Common myeloid progenitor, CD34-positive (primary cell): ENCODE data around the gene APP.

Experiments
- CTCF ChIA-PET: fragments of 350-600 bp; sonication (Branson Sonifier 250); formaldehyde crosslinking; loops from one replicate; lab custom pipeline; 2021; ENCODE audit warnings: antibody characterized with exemption; lab: Charles Lee
- POLR2A ChIA-PET: fragments of 350-600 bp; sonication (Branson Sonifier 250); formaldehyde crosslinking; loops from one replicate; lab custom pipeline; 2021; ENCODE audit warnings: antibody characterized with exemption; lab: Charles Lee
- DNase-seq, 3 donors: peaks; one replicate each; pipeline versions ENCODE4 v3.0.0 to v3.0.0-alpha.2; 2013
- H3K27ac ChIP-seq, 2 experiments: 1 replicate in 1 of 2; 2 replicates in 1 of 2; pipeline ENCODE4 v1.7.0; 2013; ENCODE audit warnings: inconsistent platforms in 2 of 2, low read length in 2 of 2, mild to moderate bottlenecking in 2 of 2, low read depth in 1 of 2, moderate library complexity in 1 of 2; ENCODE audit not compliant: severe bottlenecking in 2 of 2, insufficient read depth in 1 of 2, poor library complexity in 1 of 2
- H3K27me3 ChIP-seq, 5 experiments: replicated peaks in 2 of 5; 1 replicate in 3 of 5; 2 replicates in 2 of 5; pipeline versions ENCODE4 v1.6.1 to v1.7.0; 2013; ENCODE audit warnings: low read length in 4 of 5, mild to moderate bottlenecking in 2 of 5, moderate library complexity in 2 of 5, inconsistent platforms in 1 of 5; ENCODE audit not compliant: insufficient read depth in 5 of 5, control insufficient read depth in 4 of 5
- H3K36me3 ChIP-seq, 4 experiments: 1 replicate in 2 of 4; 2 replicates in 2 of 4; pipeline versions ENCODE4 v1.6.1 to v1.7.0; 2013; ENCODE audit warnings: low read length in 3 of 4, control low read depth in 1 of 4, mild to moderate bottlenecking in 1 of 4; ENCODE audit not compliant: control insufficient read depth in 4 of 4, insufficient read depth in 4 of 4
- H3K4me1 ChIP-seq, 4 experiments: 1 replicate in 3 of 4; 2 replicates in 1 of 4; pipeline versions ENCODE4 v1.6.1 to v1.7.1; 2013; ENCODE audit warnings: low read length in 3 of 4, mild to moderate bottlenecking in 3 of 4, control low read depth in 1 of 4, inconsistent platforms in 1 of 4, moderate library complexity in 1 of 4; ENCODE audit not compliant: control insufficient read depth in 4 of 4, insufficient read depth in 4 of 4; ENCODE audit errors: control extremely low read depth in 1 of 4
- H3K4me3 ChIP-seq, 7 experiments: 1 replicate in 4 of 7; 2 replicates in 3 of 7; pipeline versions ENCODE4 v1.5.1 to v1.7.0; 2013; ENCODE audit warnings: mild to moderate bottlenecking in 7 of 7, low read length in 6 of 7, moderate library complexity in 6 of 7, inconsistent platforms in 2 of 7, low read depth in 2 of 7, control low read depth in 1 of 7; ENCODE audit not compliant: insufficient read depth in 4 of 7, control insufficient read depth in 1 of 7; ENCODE audit errors: extremely low read depth in 1 of 7
- H3K9me3 ChIP-seq, 5 experiments: 1 replicate in 4 of 5; 2 replicates in 1 of 5; pipeline versions ENCODE4 v1.6.1 to v1.7.1; 2013; ENCODE audit warnings: low read length in 4 of 5, mild to moderate bottlenecking in 2 of 5, inconsistent platforms in 1 of 5, low read depth in 1 of 5, moderate library complexity in 1 of 5; ENCODE audit not compliant: control insufficient read depth in 4 of 5, insufficient read depth in 2 of 5; ENCODE audit errors: control extremely low read depth in 1 of 5
- WGBS: methylation state at CpG from one replicate; pipeline ENCODE4 v1.1.5; 2013; ENCODE audit not compliant: insufficient coverage; 5-methylcytosine and 5-hydroxymethylcytosine counted together

The APP gene

DNA sequence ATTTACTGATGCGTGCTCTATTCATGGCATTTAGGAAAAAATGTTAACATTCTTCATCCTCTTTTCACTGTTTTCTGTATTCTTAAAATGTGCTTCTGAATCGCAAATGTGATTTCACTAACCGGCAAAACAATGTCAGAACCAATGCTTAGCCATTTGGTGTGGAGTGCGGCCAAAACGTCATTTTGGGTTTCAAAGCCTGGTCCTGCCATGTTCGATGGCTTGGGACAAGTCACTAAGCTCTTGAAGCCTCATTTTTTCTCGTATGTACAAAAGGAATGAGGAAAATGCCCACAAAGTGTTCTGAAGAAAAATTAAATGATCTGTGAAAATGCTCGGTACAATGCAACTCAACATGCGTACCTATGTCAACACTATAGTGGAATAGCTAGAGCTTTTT is 175.3 kb downstream of the APP start:
- DNase-seq, result no peak
- ChIA-PET CTCF (interaction anchor here (1.2 to 1.4 kb wide), 3 partner anchors 8 to 99 kb away, joined by 3 to 6 read pairs (median 3); no protein-coding TSS in a partner anchor), POLR2A (no interaction called here)
- 99% methylated on average over 8 of the region's 9 CpGs for WGBS
- Histone ChIP-seq H3K4me1 (peaks cover 0 to 5% (median 2%) of the 10 kb centered on the region in 4 experiments), H3K4me3 (no peak overlapping the region), H3K36me3 (peaks cover 2 to 48% (median 14%) of the 10 kb centered on the region in 4 experiments), H3K27me3 (no peaks in the 10 kb centered on the region), H3K27ac (no peak overlapping the region), H3K9me3 (no peaks in the 10 kb centered on the region)

GRCh38 chr21:25994758-25995163 is 175.8 kb downstream of the APP start:
- Histone ChIP-seq H3K9me3 (no peaks in the 10 kb centered on the region), H3K27ac (no peak overlapping the region), H3K4me1 (peaks cover 0 to 3% (median under 1%) of the 10 kb centered on the region in 4 experiments), H3K36me3 (peaks cover 2 to 45% (median 12%) of the 10 kb centered on the region in 4 experiments), H3K27me3 (no peaks in the 10 kb centered on the region), H3K4me3 (no peak overlapping the region)
- no CpG with 5 or more reads among the region's 1 CpG for WGBS
- ChIA-PET POLR2A (no interaction called here), CTCF (interaction anchor here (1.2 to 1.4 kb wide), 3 partner anchors 8 to 98 kb away, joined by 3 to 6 read pairs (median 3); no protein-coding TSS in a partner anchor)
- DNase-seq, result no peak

DNA sequence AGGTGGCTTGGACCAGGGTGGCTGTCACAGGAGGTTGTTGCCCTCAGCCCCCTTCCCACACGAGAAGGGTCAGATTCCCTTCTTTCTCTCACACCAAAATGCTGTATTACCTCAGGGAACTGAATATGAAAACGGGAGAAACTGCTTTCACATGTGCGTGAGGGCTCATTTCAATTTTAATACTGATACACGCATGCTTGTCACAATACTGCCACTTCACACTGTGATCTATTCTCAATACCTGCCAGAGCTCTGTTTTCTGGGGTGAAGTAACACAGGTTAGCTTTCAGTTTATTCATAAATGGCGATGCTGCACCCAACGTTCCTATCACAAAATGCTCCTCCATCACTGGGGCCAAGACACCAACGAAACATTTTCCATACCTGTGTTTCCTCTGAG is 181.8 kb downstream of the APP start:
- no peaks in the 10 kb centered on the region for H3K9me3 ChIP-seq
- CTCF ChIA-PET, result no interaction called here
- no peaks in the 10 kb centered on the region for H3K27me3 ChIP-seq
- 92% methylated on average over 5 of the region's 7 CpGs for WGBS
- POLR2A ChIA-PET, result no interaction called here
- H3K27ac ChIP-seq, result no peak overlapping the region
- H3K4me1 ChIP-seq, result peaks cover 0 to 2% (median 0%) of the 10 kb centered on the region in 4 experiments
- H3K4me3 ChIP-seq, result no peak overlapping the region
- no peak for DNase-seq
- H3K36me3 ChIP-seq, result peaks cover 0 to 37% (median 9%) of the 10 kb centered on the region in 4 experiments

GRCh38 chr21:25987531-25987930 is 183.0 kb downstream of the APP start:
- WGBS, result no CpG with 5 or more reads among the region's 2 CpGs
- Histone ChIP-seq H3K27ac (no peak overlapping the region), H3K4me1 (peaks cover 0 to 2% (median 0%) of the 10 kb centered on the region in 4 experiments), H3K36me3 (peaks cover 0 to 34% (median 7%) of the 10 kb centered on the region in 4 experiments), H3K9me3 (no peaks in the 10 kb centered on the region), H3K4me3 (no peak overlapping the region), H3K27me3 (no peaks in the 10 kb centered on the region)
- POLR2A ChIA-PET, result no interaction called here
- CTCF ChIA-PET, result interaction anchor here (1.1 to 1.9 kb wide), 3 partner anchors 9 to 46 kb away, joined by 3 to 4 read pairs (median 3); no protein-coding TSS in a partner anchor
- DNase-seq, result no peak

DNA sequence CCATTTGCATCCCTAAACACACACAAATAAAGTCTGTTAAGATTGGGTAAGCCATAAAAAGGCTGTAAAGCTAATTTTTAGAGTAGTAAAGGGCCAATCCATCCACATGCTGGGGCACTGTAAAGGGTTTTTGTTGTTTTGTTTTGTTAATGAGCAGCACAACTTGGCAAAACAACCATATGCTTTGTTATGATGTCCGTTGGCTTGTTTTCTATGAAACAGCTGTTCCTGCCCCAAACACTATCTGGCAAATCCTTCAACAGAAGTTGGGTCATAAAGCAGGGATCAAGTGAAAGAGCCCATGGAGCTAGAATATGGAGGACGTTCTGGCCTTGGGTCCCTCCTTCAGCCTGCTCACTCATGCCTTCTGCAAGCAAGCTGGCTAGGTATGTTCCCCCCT is 183.6 kb downstream of the APP start:
- Histone ChIP-seq H3K27ac (no peak overlapping the region), H3K4me1 (peaks cover 0 to 2% (median 0%) of the 10 kb centered on the region in 4 experiments), H3K27me3 (no peaks in the 10 kb centered on the region), H3K4me3 (no peak overlapping the region), H3K36me3 (peaks cover 0 to 40% (median 9%) of the 10 kb centered on the region in 4 experiments), H3K9me3 (no peaks in the 10 kb centered on the region)
- WGBS, result 96% methylated on average over 2 of the region's 2 CpGs
- DNase-seq, result no peak
- ChIA-PET POLR2A (no interaction called here), CTCF (interaction anchor here (1.9 kb wide), 1 partner anchor 10 kb away, joined by 4 read pairs; no protein-coding TSS in a partner anchor)

DNA sequence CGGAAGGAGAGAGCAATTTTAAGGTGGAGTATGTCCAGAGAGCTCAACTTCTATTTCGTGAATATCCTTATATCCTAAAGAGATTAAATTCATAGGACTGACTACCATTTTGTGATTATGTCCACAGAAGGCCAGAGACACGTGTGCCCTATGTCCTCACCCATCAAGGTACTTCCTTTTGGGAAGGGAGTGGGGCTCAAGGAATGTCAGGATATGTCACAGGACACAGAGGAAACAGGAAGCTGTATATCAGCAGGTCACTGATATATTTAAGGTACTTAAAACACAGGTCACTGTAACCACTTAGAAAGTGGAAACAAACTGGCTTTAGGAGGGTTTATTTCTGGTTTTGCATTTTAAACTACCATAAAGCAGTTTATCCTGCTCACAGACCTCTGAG is 184.6 kb downstream of the APP start:
- peaks cover 1 to 45% (median 14%) of the 10 kb centered on the region in 4 experiments for H3K36me3 ChIP-seq
- WGBS, result 100% methylated on average over 1 of the region's 3 CpGs
- POLR2A ChIA-PET, result no interaction called here
- no peaks in the 10 kb centered on the region for H3K27me3 ChIP-seq
- DNase-seq, result no peak
- peaks cover 0 to 2% (median 0%) of the 10 kb centered on the region in 4 experiments for H3K4me1 ChIP-seq
- H3K4me3 ChIP-seq, result no peak overlapping the region
- CTCF ChIA-PET, result no interaction called here
- no peak overlapping the region for H3K27ac ChIP-seq
- no peaks in the 10 kb centered on the region for H3K9me3 ChIP-seq

- CTCF ChIA-PET, result interaction anchor here (1.2 kb wide), 1 partner anchor 89 kb away, joined by 3 read pairs; no protein-coding TSS in a partner anchor
- no peaks in the 10 kb centered on the region for H3K9me3 ChIP-seq
- no peak for DNase-seq
- no peak overlapping the region for H3K27ac ChIP-seq
- H3K27me3 ChIP-seq, result no peaks in the 10 kb centered on the region
- peaks cover 5 to 56% (median 22%) of the 10 kb centered on the region in 4 experiments for H3K36me3 ChIP-seq
- H3K4me1 ChIP-seq, result peaks cover 0 to 2% (median 0%) of the 10 kb centered on the region in 4 experiments
- POLR2A ChIA-PET, result interaction anchor here (0.6 kb wide), 1 partner anchor 39 kb away, joined by 3 read pairs; no protein-coding TSS in a partner anchor
- no CpG with 5 or more reads among the region's 1 CpG for WGBS
- H3K4me3 ChIP-seq, result no peak overlapping the region
These were observed 186.0 kb downstream of the APP start for GRCh38 chr21:25984538-25984937.
